B cell (primary cell): ENCODE measurements around the gene CIC.

ENCODE experiments used
- CTCF ChIP-seq: fragments of 200-600 bp; IDR thresholded peaks from one replicate; pipeline ENCODE4 v1.8.0; 2022; ENCODE audit warnings: antibody characterized with exemption, mild to moderate bottlenecking
- EZH2 ChIP-seq: IDR thresholded peaks from 2 replicates; pipeline ENCODE4 v1.6.1; 2012; ENCODE audit warnings: borderline replicate concordance, low read depth, mild to moderate bottlenecking, moderate library complexity, low read length; ENCODE audit not compliant: insufficient read depth, poor library complexity, severe bottlenecking

GRCh38 chr19:42294471-42295137, 25.6 kb downstream of the CIC start:
- TF ChIP-seq EZH2 = no peak
- TF ChIP-seq CTCF = no peak
